Raji (cell line): ENCODE data around the gene RAB25.

ENCODE experiments used
- POLR2A ChIP-seq: IDR thresholded peaks from 2 replicates; pipeline ENCODE4 v1.6.1; 2011; ENCODE audit warnings: low read depth, low read length, control low read depth; ENCODE audit not compliant: insufficient read depth

Gene RAB25

DNA sequence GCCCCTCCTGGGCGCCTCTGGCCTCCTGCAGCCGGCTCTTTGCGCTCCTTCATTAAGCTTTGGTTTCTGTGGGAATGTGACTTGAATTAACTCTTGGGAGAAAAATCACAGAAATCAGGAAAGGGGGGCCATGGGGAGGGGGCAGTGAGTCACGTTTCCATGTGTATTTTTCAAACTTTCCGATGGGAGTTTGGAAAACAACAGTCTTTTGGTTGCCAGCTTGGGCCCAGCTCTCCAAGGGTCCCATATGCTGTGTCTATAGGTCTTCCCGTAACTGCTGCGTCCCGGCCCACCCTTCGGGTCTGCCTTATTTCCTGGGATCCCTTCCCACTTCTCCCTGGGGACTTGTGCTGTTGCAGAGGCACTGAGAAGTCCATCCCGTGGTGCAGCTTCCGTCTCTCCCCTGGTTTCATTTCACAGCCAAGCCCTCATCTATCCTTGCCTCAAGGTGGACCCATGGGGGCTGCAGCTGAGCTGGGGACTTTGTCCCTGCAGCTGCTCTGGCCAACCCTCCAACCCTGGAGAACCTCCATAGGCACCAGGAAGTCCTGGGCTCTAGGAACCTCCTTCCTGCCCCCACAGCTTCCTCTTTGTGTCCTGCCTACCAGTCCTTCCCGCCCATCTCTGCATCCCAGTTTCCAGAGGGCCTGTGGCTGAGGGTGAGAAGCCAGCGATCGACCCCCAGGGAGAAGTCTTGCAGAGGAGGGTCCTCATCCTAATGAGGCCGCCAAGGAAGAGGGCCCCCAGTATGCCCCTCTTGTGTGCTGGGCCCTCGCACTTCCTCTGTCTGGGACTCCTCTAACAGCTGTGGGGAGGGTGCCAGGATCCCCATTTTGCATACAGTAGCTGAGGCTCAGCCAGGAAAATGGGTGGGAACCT, 41.9 kb downstream of the RAB25 start:
- TF ChIP-seq POLR2A = no peak

DNA sequence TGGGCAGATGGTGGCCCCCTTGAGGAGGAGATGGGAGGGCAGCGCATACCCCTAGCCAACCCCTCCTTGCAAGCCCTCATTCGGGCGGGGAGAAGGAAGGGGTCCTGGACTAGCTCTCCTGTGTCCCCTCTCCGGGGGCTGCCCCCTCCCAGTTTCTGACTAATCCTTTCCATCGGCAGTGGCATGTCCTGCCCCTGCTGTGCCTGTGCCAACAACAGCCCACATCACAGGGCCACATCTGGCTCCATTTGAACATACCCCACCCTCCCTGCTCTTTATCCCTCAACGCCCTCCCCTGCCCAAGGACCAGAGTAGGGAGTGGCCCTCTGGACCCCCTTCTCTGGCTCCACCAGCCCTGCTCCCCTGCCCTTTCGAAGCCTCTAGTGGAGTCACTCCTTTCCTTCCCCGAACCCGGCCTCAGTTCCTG, 42.6 kb downstream of the RAB25 start:
- no peak for TF ChIP-seq POLR2A

DNA sequence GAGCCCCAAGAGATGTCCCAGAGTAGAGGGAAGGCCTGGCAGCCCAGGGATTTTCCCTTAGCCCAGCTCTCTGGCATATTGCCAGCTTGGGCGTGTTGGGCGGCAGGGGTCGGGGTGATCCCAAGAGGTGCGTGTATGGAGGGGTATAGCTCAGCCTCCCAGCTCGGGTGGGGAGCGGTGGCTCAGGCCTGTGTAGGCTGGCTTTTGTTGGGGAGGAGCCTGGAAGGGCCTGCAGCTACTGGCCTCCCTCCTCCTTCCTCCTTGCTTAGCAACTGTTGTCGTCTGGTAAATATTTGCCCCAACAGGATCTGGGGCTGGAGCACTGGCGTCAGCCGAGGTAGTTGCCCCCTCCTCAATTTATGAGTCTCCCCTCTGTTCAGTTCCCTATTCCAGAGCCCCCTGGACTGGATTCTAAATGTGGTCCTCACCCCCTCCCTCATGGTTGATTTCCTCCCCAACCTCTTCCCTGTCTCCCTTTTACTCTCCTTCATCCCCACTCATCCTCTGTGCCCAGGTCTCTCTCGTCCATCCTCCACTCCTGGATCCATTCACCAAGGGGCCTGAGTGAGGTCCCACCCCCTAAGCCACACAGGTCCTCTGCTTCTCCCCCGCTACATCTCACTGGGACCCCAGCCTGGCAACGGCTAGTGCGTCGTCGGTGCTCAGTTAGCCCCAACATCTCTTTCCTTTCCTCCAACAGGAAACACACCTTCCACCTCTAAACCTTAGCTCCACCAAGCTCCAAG, 43.3 kb downstream of the RAB25 start:
- no peak for TF ChIP-seq POLR2A

DNA sequence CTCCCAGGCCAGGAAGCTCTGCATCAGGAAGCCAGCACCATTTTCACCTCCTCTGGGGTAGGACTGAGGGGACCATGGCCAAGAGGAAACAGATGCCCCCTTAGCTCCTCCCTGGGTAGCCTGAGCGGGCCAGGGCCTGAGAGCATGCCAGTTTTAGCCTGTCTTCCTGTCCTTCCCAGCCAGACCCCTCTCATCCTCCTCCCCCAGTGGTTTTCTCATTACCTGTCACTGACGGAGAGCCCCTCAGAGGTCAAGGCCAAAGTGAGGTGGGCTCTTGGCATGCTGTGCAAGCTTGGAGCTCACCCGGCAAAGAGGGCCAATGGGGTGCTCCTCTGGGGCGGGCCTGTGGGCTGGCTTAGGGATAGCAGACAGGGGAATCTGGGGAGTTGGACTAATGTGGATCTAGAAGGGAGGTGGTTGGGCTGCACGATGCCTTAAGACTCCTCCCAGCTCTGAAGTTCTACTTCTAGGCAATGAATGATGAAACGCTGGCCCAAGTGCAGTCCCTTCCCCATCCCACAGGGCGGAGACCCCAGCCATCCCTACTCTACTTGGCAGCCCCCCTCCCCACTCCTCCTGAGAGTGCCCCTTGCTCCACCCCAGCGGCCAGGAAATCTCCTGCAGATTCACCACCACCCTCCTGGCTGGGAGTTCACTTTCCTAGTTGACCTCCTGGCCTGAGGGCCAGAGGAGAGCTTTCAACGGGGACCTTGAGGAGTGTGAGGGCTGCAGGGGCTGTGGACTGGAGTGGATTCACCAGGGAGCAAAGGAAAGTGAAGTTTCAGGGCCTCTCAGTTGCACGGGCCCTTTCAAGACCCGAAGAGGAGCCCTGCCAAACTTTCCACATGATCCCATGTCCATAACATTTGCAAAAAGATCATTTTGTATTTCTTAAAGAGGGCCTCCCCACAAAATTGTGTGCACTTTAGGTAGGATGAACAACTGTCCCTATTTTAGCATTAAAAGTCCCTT, 44.2 kb downstream of the RAB25 start:
- no peak for TF ChIP-seq POLR2A

DNA sequence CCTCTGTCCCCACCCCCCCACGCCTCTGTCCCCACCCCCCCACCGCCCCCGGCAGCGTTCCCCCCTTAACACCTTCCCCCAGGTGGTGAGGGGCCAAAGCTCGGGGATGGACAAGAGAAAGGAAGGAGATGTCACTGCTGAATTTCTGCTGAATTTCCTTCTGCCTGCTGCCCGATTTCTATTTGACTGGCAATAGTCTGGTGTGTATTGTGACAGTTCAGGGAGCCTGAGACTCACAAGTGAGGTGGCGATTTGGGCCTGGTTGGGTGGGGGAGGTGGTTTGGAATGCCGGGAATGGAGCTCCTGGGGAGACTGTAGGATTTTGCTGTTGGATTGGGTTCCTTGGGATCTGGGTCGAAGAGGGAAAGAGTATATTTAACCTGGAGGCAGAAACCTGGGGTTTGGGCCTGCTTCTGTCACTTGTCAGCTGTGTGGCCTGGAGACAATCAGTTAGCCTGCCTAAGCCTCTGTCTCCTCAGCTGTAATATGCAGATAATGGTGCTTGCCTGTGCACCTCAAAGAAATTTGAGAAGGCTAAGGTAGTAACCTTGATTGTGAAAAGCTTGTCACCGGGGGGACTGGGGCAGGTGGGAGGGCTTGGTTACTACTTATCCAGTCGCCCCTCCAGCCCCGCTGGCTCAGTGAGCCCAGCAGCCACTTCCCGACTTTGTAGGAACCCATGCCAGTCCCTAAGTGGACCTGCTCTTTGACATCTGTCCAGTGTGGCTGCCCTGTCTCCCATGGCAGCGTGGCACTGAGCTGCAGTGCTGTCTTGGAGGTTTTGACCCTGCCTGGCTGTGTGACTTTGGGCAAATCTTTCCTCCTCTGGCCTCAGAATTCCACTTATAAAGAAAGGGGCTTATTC, 45.9 kb downstream of the RAB25 start:
- TF ChIP-seq POLR2A = no peak

DNA sequence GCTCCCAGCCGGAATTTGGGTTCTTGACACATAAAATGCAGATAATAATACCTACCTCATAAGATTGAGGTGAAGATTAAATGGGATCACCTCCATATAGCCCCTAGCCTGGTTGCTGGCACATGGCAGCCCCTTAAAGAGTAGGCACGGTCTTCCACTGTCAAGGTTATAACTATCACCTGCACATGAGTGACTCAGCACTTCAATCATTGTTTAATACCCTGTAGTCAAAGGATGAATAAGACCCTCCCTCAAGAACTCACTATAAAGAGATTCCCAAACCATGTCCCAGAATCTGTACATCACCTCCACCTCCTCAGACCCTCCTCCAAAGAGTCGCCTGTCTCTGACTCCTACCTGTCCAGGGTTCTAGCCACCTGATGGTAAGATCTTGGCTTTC, 47.1 kb downstream of the RAB25 start:
- TF ChIP-seq POLR2A = no peak

DNA sequence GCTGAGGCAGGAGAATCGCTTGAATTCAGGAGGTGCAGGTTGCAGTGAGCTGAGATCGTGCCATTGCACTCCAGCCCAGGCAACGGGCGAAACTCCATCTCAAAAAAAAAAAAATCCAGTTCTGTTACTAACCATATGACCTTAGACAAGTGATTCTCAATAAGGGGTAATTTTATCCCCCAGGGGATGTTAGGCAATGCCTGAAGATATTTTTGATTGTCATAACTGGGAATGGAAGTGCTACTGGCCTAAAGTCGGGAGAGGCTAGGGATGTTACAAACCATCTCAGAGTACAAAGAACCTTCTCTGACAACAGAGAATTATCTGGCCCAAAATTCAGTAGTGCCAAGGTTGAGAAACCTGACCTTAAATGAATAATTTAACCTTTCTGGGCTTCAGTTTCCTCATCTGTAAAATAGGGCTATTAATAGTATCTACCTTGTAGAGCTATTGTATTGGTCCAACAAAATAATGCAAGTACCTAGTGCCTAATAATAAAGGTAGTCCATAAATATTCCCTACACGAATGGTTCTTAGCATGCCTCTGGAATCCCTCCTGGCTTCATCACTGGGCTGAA, 47.8 kb downstream of the RAB25 start:
- no peak for TF ChIP-seq POLR2A

DNA sequence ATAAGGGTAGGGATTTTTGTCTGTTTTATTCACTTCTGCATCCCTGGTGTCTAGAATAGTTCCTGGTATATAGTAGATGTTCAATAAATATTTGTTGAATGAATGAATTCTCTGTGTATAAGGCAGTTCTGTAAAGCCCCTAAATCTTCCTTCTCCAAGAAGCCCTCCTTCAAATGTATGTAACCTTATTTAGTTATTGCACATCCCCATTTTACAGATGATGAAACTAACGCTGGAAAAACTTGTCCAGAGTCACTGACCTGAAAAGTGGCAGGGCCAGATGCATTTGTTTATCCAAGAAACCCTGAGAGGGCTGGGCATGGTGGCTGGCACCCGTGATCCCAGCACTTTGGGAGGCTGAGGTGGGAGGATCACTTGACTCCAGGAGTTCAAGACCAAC, 49.3 kb downstream of the RAB25 start:
- TF ChIP-seq POLR2A = no peak

DNA sequence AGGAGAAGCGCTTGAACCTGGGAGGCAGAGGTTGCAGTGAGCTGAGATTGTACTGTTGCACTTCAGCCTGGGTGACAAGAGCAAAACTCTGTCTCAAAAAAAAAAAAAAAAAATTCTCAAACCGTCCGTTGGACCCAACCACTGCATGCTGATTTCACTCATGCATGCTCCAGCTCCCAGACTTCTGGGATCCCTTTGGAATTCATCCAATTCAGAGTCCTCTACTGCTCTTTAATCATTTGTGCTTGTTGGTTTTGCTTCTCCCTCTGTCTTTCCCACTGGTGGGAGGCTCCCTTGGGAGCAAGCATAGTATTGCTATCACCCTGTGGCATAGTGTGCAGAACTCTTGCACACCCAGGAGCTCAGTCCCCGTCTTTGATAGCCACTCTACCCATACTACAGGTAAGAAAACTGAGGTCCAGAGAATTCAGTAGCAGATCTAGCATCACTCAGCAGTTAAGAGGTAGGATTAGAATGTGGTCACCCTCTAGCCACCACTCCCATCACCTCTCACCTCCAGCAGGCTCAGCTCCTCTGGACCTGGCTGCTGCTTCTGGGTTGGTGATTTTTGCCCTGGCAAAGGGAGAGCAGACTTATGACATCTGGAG, 50.5 kb downstream of the RAB25 start:
- no peak for TF ChIP-seq POLR2A

DNA sequence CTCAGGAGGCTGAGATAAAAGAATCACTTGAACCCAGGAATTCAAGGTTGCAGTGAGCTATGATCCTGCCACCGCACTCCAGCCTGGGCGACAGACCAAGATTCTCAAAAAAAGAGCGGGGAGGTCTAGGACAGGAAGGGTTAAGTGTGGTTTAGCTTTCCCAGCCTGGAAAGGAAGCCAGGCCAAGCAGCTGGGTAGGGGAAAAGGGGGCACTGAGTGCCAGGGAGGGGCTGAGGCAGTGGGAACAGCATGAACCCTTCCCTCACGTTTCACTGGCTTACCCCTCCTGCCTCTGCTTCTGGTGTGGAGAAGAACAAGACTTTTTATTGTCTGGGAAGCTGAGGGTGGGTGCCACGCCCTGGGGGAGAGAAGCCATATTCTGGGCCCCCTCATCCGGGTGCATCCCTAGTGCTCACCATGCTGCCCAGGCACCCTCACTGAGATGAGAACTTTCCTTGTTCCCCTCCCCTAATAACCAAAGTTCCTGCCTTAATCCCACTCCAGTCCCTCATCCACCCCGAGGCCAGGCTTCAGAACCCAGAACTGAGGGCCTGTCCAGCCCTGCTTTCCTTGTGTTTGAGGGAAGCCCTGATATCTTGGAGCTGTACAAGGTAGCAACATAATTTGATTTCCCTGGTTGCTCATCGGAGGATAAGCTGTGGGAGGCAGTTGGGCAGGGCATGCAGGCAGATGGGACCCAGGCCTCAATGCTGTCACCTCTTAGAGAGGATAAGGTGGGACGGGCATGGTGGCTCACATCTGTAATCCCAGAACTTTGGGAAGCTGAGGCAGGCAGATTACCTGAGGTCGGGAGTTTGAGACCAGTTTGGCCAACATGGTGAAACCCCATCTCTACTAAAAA, 51.5 kb downstream of the RAB25 start:
- no peak for TF ChIP-seq POLR2A

DNA sequence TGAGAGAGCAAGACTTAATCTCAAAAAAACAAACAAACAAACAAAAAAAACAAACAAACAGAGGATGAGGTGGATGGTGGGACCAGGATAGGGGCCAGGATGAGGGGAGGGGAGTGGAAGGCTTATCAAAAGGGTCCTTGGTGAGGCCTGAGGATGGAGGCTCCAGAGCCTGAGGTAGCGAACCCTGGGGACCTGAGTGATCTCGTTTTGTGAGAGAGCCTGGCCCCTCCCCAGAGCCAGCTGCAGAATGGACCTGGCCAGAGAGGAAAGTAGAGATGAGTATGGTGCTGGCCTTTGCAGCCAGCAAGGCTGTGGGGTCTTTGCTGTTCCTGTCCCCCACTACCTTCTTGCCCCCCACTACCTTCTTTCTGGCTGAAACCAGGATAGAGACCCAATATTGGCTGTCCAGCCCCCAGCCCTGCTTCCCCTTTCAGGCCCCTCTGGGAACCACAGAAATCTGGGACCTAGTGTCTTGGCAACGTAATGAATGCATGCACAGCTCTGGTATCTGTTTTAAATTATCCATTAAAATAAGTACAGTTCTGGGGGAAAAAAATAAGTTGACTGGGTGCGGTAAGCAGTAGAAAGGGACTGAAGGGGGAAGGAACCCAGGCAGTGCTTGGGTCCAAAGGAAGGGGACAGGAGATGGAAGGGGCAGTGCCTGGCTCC, 52.5 kb downstream of the RAB25 start:
- no peak for TF ChIP-seq POLR2A
